HG02885 (cell line): ENCODE measurements around the gene MON1B.
A peak's percentile ranks its signal among the peaks of the same experiment; 100 is the strongest.

Experiments used
- ATAC-seq: cut with Tn5 transposase; IDR thresholded peaks from one replicate; pipeline ENCODE4 v1.9.1; 2021; ENCODE audit warnings: mild to moderate bottlenecking; ENCODE audit not compliant: unreplicated experiment, poor library complexity

MON1B gene

DNA sequence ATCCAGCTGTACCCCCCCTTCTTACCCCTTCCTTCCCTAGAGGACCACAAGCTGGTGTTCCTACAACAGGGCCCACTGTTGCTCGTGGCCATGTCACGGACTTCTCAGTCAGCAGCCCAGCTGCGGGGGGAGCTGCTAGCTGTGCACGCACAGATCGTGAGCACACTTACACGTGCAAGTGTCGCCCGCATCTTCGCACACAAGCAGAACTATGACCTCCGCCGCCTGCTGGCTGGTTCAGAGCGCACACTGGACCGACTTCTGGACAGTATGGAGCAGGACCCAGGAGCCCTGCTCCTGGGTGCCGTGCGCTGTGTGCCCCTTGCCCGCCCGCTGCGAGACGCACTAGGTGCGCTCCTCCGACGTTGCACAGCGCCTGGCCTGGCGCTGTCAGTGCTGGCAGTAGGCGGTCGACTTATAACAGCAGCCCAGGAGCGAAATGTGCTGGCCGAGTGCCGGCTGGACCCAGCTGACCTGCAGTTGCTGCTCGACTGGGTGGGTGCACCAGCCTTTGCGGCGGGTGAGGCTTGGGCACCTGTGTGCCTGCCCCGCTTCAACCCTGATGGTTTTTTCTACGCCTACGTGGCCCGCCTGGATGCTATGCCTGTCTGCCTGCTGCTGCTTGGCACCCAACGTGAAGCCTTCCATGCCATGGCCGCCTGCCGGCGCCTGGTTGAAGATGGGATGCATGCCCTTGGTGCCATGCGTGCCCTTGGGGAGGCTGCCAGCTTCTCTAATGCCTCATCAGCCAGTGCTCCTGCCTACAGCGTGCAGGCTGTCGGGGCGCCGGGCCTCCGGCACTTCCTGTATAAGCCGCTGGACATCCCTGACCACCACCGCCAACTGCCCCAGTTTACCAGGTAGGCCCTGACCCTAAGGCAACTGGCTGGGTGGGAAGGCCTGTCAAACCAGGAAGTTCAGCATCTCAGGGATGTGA, 3.6 kb downstream of the MON1B start:
- no peak for ATAC-seq

DNA sequence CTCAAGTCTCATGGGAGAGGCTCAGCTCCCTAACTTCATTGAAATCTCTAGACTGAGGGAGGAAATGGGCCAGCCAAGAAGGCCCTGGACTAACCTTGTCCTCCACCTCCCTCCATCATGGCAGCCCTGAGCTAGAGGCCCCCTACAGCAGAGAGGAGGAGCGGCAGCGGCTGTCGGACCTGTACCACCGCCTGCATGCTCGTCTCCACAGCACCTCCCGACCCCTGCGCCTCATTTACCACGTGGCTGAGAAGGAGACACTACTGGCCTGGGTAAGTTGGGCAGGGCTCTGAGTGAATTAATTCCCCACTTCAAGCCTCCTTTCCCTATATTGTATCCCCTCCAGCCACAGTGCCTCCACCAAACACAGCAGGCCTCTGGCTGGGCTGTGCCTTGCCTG, 4.4 kb downstream of the MON1B start:
- no peak for ATAC-seq

DNA sequence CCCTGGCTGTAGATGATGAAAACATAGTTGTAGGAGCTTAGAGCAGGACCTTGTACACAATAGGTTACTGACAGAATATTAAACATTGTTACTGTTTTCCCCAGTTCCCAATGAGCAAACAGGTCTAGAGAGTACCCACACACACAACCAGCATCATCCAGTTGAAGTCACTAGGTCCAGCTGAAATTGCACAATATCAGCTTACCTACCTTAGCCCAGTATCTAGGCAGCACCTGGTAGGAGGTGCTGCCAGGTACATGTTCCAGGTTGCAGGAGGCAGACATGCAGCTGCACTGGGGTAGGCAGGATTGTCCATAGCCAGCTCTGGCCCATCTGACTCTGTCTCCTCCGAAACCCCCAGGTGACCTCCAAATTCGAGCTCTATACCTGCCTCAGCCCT, 6.8 kb downstream of the MON1B start:
- ATAC-seq: no peak

DNA sequence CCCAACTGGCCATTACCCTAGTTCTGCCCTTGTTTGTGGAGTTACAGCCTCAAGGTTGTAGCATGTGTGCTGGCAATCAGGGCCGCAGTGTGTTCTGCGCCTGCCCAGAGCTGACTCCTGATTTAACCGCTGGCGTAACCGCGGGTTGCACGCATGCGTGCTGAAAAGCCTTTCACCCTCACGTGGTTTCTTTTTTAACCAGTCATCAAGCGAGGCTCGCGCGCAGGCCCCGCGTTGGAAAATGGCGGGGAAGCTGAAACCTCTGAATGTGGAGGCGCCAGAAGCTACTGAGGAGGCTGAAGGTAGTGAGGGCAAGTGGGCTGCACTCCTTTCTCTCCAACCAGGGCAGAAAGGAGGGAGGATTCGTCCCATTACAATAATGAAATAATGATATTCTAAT, 8.2 kb downstream of the MON1B start, which contains the start of gene SYCE1L:
Gene SYCE1L, plus strand, starts transcription at position 198 of the 400 bp plus-strand sequence. Its CDS starts 44 bp downstream, at position 242.
- ATAC-seq: no peak

DNA sequence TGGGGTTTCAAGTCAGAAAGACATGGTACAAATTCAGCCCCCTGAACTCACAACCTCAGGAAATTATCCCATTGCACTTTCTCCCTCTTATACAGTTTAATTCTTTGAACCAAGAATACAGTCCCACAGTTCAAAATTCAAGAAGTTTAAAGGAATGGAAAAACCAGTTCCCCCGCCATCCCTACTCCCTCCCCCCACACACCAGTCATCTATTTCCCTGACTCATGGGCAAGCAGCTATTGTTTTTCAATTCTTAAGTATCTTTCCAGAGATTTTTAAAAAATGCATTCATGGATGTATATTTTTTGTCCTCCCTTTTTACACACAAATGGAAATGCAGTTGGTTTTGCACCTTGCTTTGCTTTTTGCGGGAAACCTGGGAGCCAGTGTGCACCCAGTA, 15.5 kb downstream of the MON1B start:
- ATAC-seq: no peak

DNA sequence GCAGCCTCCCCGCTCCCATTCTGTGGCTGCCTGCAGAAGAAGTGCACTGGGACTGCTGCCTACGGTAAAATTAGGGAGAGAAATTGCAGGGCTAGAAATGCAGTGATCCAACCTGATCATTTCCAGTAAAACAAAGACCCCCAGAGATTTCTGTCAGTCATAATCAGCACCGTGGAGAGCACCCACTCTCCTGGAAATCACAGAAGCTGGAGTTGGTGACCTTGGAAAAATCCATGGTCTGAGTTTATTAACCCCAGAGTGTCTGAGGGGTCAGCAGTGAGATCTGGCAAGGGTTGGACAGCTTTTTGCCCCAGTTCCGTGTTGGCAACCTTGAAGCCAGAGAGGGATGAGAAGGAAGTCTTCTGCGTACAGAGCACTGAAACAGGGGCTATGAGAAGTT, 16.0 kb downstream of the MON1B start:
- no peak for ATAC-seq

DNA sequence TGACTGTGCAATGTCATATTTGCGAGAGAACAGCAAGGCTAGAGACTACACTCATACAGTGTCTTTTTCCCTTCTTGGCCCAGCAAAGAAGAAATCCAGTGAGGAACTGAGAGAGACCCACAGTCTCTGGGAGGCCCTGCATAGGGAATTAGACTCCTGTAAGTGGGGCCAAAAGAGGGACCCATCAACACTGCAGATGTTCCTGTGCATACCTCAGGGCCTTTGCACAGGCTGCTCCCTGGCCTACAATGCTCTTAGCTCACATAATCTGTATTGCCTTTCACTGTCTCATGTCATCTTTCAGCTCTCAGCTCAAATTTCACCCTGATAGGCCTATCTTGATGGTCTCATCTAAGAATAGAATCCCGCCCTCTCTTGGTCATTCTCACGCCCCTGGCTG, 17.4 kb downstream of the MON1B start:
- no peak for ATAC-seq

DNA sequence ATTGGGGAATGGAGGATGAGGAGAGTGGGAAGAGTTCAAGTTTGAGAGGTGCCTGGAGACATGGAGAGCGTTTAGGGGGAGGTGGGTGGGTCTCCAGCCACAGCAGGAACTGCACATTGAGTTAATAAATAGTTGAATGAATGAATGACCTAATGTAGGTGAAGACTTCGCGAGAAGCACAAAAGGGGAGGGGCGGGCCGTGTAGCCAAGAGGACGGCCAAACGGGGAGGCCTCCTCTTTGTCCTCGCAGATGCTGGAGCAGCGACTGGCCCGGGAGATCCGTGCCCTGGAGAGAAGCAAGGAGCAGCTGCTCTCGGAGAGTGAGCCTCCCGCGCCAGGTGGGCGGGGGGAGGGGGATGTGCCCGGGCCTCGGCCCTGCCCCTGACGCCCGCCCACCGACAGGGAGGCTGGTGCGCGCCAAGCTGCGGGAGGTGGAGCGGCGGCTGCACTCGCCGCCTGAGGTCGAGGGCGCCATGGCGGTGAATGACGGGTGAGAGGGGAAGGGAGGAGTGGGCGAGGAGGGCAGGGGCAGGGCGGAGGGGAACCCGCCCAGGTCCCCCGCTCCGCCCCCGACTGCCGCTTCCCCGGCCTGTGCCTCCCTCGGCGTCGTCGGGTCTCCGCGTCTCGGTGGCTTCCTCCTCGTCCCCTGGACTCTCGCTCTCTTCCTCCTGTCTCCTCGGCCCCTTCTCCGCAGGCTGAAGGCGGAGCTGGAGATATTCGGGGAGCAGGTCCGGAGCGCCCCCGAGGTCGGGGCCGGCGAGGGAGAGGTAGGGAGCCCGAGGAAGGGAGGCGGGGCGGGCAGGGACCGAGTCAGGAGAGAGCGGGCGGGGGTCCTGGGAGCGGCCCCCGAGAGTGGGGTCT, 21.1 kb downstream of the MON1B start:
- ATAC-seq: peak; percentile 63

DNA sequence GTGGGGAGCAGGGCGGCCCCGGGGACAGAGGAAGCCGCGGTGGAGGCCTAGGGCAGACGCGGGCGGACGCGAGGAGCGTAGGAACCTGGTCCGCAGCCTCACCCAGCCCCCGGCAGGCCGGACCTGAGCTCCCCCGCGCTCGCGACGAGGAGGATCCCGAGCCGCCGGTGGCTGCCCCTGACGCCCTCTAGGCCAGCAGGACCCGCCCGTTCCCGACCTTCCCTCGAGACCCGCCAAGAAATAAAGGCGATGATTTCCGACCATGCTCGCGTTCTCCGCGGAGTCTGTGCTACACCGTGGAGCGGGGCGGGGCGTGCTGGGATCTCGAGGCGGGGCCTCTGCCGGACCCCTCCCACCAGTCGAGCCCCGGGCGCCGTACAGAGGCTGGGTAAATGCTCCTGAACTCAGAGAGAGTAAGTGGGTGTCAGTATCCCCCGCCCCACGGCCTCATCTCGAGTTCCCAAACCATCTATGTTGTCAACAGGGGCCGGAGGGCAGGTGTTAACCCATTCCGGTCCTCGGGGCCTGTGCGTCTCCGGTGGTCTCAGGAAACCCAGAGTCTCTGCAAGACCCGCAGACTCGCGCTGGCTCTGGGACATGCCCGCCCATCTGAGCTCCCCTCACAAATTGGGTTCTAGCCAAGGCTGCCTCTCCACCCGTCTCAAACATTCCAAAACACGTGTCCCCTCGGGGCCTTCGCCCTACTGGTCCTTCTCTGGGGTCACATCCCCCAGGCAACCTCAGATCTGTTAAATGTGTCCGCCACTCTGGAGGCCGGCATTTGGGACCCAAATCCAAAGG, 22.0 kb downstream of the MON1B start:
- peak; percentile 85 for ATAC-seq

DNA sequence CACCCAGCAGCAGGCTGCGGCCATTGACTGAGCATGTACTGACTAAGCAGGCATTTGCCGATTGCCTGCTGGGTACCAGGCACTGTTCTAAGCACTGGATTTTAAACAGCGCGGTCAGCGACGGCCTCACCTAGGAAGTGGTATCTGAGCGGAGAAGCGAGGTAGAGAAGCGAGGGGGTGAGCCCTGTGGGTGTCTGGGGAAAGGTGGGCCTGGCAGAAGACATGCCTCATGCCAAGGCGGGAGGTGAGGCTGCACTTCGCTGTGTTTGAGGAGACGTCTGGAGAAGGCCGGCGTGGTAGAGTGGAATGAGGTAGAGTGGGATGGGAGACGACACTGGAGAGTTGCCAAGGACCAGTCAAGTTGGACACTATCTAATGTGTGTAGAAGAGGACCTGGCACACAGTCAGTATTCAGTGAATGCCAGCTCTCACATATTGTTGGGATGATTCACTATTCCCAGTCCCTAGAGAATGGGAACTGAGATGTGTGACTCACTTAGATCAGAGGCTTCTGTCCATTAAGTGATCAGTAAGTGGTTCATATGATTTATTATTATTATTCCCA, 22.6 kb downstream of the MON1B start:
- no peak for ATAC-seq

DNA sequence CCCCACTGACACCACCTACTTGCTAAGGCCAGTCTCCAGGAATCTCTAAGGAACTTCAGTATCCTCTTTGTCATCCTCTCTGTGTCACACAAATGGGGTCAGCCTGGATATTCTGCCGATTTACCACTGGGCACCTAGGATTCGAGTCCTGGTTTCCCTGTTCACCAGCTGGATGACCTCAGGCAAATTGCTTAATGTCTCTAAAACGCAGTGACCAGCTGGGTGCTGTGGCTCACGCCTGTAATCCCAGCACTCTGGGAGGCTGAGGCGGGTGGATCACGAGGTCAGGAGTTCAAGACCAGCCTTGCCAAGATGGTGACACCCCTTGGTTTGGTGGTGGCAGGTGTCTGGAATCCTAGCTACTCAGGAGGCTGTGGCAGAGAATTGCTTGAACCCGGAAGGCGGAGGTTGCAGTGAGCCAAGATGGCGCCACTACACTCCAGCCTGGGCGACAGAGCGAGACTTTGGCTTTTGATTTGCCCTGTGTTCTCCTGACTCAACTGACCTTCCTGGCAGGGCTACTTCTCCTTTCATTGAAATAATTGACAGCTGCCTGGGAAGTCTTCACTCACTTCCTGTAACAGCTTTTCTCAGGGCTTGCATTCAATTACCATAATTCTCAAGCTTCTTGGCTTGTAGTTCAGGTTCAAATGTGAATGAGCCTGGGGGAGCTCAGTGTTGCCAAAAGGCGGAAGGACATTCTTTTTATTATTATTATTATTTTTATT, 23.6 kb downstream of the MON1B start:
- ATAC-seq: no peak

DNA sequence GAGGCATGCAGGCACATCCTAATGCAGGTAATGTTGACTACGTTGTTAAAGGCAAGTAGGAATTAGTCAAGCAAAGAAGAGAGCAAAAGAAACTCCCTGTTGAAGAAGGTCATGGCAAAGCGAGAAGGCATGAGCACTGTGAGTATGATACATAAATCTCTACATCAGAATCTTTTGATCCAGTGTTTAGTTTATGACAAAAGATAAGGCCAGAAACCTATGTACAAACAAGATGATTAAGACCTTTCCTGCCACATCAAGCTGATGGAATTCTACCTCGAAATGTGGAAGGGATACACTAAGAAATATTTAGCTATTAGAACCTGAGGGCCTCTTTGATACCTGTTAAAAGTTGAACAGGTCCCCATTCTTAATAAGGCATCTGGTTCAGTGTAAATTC, 28.4 kb downstream of the MON1B start:
- no peak for ATAC-seq

DNA sequence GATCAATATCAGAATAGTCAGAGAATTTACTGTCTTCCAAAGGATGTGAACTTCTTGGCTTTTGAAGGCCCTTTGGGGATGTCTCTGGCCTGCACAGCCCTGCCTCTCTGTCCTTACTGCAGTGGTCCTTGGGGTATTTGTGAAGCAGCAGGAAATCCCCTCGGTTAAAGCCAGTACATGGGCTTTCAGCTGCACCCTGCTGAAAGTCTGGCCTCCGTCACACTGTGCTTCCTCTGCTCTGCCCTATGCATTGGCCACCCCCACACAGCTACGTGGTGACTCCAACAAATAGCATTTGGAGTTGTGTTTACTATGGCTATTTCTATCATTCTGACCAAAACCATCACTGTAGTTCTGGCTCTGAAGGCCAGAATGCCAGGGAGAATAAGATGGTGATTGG, 29.4 kb downstream of the MON1B start:
- peak; percentile 83 for ATAC-seq

DNA sequence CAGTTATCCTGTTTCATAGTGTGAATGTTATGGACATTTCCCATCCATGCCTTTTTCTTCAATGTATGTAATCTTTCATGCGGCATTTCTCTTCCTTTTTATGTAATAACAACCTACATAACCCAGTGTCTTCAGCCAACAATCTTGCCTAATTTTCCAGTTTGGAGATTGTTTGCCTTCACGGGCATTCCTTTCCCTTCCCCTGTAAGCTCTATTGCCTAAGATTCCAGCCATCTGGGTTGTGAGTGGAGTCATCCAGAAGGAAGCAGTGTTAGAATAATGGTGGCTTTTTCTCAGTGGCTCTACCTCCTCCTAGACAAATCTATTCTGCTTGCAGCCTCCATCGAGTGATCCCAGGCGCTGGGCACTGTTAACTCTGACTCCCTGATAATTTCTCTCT, 30.5 kb downstream of the MON1B start:
- ATAC-seq: no peak

DNA sequence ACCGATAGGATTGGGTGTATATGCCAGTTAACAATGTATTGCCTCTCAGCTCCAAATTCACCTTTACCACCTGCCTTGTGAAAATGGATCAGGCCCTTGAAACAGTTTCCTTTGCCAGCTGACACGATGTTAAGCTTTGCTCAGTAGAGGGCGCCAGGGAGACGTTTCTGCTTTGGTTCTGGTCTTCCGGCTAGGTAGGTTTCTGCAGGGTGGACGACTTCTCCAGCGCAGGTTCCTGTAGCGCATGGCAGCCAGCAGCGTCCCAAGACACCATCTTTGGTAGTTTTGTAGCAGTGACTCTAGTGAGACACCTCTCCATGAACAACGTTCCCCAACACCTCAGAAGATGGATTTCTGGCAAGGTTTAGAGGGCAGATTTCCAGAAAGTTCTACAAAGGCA, 32.2 kb downstream of the MON1B start:
- peak; percentile 53 for ATAC-seq

DNA sequence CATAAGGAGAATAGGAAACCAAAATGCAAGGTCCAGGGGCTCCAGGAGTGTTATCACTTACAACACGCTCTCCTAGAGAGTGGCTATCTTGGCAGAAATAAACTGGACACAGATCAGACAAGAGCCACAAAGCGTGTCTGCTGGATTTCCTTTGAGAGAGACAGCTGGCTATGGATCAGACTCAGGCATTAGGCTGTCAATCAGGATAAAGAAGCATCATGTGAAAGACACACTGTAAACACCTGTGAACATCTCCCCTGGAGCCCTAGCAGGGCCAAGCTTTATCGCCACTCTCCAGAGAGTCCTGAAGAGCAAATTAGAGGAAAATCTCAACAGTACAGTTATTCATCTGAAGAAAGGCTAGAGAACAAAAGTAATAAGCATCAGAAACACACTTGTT, 34.2 kb downstream of the MON1B start:
- no peak for ATAC-seq

DNA sequence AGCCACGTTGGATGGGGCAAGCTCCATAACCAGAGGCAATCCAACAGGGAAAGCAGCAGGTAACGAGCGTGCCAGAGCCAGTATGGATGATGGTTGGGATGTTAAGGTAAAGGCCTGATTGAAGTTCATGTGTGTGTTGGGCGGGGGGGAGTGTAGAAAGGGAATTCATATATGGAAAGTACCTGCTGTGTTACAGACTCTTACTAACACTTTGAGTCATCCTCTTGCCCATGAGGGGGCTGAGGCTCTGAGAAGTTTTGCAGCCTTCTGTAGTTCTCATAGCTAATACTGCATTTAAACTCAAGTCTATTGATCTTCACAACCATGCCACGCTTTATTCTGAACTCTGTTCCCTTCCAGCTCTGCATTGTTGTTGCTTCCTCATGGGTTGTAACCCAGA, 36.8 kb downstream of the MON1B start:
- peak; percentile 88 for ATAC-seq

DNA sequence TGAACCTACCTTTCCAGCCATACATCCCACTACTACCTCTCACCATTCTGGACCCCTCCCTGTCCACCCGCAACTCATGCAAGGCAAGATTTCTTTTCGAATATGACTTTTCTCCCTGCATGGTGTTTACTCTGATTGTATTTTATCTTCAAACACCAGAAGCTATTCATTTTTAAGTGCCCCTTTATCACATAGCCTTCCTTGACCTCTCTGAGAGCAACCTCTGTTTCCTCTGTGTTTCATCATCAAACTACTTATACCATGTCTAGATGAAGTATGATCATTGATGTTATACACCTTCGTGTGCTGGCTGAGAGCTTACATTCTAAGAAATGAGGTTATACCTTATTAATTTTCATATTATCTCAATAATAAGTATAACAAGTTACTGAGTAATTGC, 40.1 kb downstream of the MON1B start:
- no peak for ATAC-seq

DNA sequence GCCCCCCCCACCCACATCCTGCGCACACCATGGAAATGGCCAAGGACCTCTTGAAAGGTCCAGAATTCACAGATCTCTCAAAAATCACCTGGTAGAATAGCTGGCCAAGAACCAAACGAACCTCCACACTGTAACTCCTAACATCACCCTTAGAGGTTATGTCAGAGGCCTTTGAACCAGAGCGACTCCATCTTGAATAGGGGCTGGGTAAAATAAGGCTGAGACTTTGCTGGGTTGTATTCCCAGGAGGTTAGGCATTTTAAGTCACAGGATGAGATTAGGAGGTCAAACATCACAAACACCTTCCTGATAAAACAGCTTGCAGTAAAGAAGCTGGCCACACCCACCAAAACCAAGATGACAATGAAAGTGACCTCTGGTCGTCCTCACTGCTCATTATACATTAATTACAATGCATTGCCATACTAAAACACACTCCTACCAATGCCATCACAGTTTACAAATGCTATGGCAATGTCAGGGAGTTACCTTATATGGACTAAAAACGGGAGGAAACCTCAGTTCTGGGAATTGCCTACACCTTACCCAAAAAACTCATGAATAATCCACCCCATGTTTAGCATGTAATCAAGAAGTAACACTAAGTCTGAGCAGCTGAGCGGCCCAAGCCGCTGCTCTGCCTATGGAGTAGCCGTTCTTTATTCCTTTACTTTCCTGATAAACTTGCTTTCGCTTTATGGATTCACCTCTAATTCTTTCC, 43.0 kb downstream of the MON1B start:
- ATAC-seq: no peak
